ENCODE data around the gene ATG2B. TPM values are rescaled to one million over a fixed set of nuclear protein-coding genes. Genes with fewer than 3 reads are reported as not detected.
"Not testable (repeated sequence)": the region's sequence is repeated elsewhere in the genome, so short reads cannot be mapped to it uniquely, and the experiment has no call there.

The ATG2B gene
- polyA plus RNA-seq, 3 donors from 2014 or later, result 1.6 to 3.2 (median 2.9) TPM

GRCh38 chr14:96363751-96364336 lies 703 bp upstream of the ATG2B start:
- no peaks in the 10 kb centered on the region for H3K9me3 Mint-ChIP-seq
- H3K4me1 Mint-ChIP-seq, result peaks cover 42 to 56% of the 10 kb centered on the region in 2 donors
- H3K27ac Mint-ChIP-seq, result peak overlapping the region; percentile 69 to 89 (median 76)
- peaks cover 0 to 7% (median 4%) of the 10 kb centered on the region in 3 donors for H3K36me3 Mint-ChIP-seq
- peak overlapping the region; percentile 85 to 91 (median 89) for H3K4me3 Mint-ChIP-seq
- DNase-seq, result peak in 1 of 3 donors; percentile 6
- peaks cover 1 to 5% (median 3%) of the 10 kb centered on the region in 3 donors for H3K27me3 Mint-ChIP-seq (ENCODE audit: low read depth in 3 of 3)

DNA sequence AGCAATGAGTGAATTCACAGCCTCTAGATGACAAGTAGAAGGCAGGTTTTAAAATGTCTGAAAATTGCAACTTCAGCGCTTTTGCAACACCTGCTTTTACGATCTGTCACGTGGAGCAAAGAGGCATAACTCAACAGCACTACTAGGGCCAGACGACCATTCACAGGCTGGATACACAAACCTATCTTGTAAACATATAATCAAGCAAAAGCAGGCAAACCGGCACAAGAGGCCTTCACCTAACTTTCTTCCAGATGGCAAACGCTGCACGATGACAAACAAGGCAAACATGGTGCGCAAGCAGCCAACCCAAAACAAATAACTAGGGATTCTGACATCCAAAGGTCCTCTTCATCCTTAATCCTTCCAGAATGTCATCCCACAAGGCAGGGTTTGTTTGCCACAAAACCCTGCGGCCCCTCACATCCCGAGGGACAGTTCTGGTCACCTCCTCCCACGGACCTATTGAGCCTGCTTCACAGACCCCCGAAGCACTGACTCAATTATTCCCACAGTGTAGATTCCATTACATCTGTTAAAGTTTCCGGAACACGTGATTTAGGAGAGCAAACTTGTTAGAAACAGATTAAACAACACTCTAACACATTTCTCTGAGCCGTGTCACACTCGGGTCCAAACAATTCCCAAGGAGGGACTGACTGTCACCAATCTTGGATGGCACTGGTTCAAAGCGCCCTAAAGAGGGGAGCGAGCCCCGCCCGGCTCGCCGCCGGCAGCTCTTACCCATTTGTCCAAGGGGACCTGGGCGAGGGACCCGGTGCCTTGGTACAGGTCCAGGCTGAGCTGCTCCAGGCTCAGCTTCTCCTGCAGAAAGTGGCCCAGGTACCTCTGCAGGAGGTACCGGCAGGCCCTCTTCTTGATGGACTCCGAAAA lies 823 bp downstream of the ATG2B start:
- Mint-ChIP-seq H3K4me3 (peak overlapping the region; percentile 85 to 97 (median 88)), H3K27me3 (ENCODE audit: low read depth in 3 of 3) (peaks cover 1 to 5% (median 5%) of the 10 kb centered on the region in 3 donors), H3K4me1 (peaks cover 42 to 55% of the 10 kb centered on the region in 2 donors), H3K9me3 (no peaks in the 10 kb centered on the region), H3K27ac (peak overlapping the region; percentile 84 to 96 (median 93)), H3K36me3 (peaks cover 0 to 5% (median 0%) of the 10 kb centered on the region in 3 donors)
- DNase-seq, result peak; percentile 49 to 63 (median 50)

- Mint-ChIP-seq H3K27me3 (ENCODE audit: low read depth in 3 of 3) (peaks cover 3 to 5% (median 5%) of the 10 kb centered on the region in 3 donors), H3K27ac (no peak overlapping the region), H3K9me3 (no peaks in the 10 kb centered on the region), H3K36me3 (peaks cover 0 to 4% (median 3%) of the 10 kb centered on the region in 3 donors), H3K4me3 (no peak overlapping the region), H3K4me1 (peaks cover 41 to 65% of the 10 kb centered on the region in 2 donors)
- no peak for DNase-seq
These were observed 3.2 kb downstream of the ATG2B start for GRCh38 chr14:96359959-96360358.

- peaks cover 2 to 3% (median 2%) of the 10 kb centered on the region in 3 donors for H3K27me3 Mint-ChIP-seq (ENCODE audit: low read depth in 3 of 3)
- no peaks in the 10 kb centered on the region for H3K9me3 Mint-ChIP-seq
- no peak overlapping the region for H3K4me3 Mint-ChIP-seq
- DNase-seq, result no peak
- H3K36me3 Mint-ChIP-seq, result peaks cover 0 to 4% (median 0%) of the 10 kb centered on the region in 3 donors
- H3K4me1 Mint-ChIP-seq, result peaks cover 29 to 58% of the 10 kb centered on the region in 2 donors
- H3K27ac Mint-ChIP-seq, result no peak overlapping the region
These were observed 5.9 kb downstream of the ATG2B start for GRCh38 chr14:96357216-96357615.

DNA sequence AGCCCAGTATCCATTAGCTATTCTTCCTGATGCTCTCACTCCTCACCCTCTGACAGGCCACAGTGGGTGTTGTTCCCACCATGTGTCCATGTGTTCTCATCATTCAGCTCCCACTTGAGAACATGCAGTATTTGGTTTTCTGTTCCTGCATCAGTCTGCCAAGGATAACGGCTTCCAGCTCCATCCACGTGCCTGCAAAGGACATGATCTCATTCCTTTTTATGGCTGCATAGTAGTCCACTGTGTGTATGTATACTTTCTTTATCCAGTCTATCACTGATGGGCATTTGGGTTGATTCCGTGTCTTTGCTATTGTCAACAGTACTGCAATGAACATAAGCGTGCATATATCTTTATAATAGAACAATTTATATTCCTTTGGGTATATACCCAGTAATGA lies 8.9 kb downstream of the ATG2B start:
- no peak for DNase-seq
- H3K9me3 Mint-ChIP-seq, result no peaks in the 10 kb centered on the region
- peaks cover 0 to 2% (median 2%) of the 10 kb centered on the region in 3 donors for H3K27me3 Mint-ChIP-seq (ENCODE audit: low read depth in 3 of 3)
- H3K27ac Mint-ChIP-seq, result no peak overlapping the region
- H3K4me3 Mint-ChIP-seq, result no peak overlapping the region
- H3K4me1 Mint-ChIP-seq, result peaks cover 10 to 34% of the 10 kb centered on the region in 2 donors
- H3K36me3 Mint-ChIP-seq, result peaks cover 0 to 4% (median 0%) of the 10 kb centered on the region in 3 donors

- H3K9me3 Mint-ChIP-seq, result no peaks in the 10 kb centered on the region
- no peak overlapping the region for H3K27ac Mint-ChIP-seq
These were observed 10.4 kb downstream of the ATG2B start for GRCh38 chr14:96352708-96353107.

DNA sequence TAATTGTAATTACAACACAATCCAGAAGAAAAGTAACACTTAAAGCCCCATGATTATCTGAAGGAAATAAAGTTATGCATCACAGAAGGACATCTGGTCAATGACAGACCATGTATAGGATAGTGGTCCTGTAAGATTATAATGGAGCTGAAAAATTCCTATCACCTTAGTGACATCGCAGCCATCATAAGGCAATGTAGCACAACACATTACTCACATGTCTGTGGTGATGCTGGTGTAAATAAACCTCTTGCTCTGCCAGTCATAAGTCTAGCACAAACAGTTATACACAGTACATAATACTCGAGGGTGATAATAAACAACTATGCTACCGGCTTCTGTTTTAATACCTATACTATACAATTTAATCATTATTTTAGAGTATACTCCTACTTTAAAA lies 11.2 kb downstream of the ATG2B start:
- no peak for DNase-seq
- H3K4me1 Mint-ChIP-seq, result peaks cover 11 to 42% of the 10 kb centered on the region in 2 donors
- H3K4me3 Mint-ChIP-seq, result no peak overlapping the region
- H3K9me3 Mint-ChIP-seq, result no peaks in the 10 kb centered on the region
- peaks cover 0 to 4% (median 4%) of the 10 kb centered on the region in 3 donors for H3K36me3 Mint-ChIP-seq
- peaks cover 0 to 2% (median 1%) of the 10 kb centered on the region in 3 donors for H3K27me3 Mint-ChIP-seq (ENCODE audit: low read depth in 3 of 3)
- peak overlapping the region in 1 of 6 donors; percentile 25 for H3K27ac Mint-ChIP-seq

More at GRCh38 chr14:96352708-96353107, 10.4 kb downstream of the ATG2B start:
- H3K27me3 Mint-ChIP-seq (ENCODE audit: low read depth in 3 of 3), result peaks cover 0 to 2% (median 1%) of the 10 kb centered on the region in 3 donors
- H3K4me3 Mint-ChIP-seq, result no peak overlapping the region
- H3K4me1 Mint-ChIP-seq, result peaks cover 10 to 41% of the 10 kb centered on the region in 2 donors
- no peak for DNase-seq
- peaks cover 0 to 4% (median 4%) of the 10 kb centered on the region in 3 donors for H3K36me3 Mint-ChIP-seq

DNA sequence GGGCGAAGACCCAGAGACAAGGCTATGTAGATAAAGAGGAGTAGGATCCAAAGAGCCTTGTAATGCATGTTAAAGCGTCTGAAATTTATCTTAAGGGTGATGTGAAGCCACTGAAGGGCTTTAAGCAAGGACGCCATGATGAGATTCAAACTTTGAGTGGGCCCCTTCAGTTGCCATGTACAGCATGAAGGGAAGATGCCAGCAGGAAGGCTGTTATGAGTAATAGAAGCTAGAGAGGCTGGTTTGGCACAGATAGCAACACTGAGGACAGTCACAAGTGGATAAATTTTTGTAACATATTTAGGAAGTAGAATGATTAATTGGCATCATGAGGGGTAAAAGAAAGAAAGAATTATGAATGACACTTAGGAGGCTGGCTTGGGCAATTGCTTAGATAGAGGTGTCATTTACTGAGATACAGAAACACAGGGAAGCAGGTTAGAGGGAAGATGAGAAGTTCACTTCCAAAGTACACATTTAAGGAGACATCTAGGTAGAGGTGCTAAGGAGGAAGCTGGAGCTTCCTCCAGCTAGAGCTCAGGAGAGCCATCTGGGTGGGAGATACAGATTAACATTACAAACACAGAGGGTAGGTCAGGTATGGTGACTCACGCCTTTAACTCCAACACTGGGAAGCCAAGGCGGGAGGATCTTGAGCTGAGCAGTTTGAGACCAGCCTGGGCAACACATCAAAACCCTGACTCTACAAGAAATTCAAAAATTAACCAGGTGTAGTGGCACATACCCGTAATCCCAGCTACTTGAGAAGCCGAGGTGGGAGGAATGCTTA lies 13.7 kb downstream of the ATG2B start:
- Mint-ChIP-seq H3K36me3 (peaks cover 0 to 4% (median 0%) of the 10 kb centered on the region in 3 donors), H3K27ac (no peak overlapping the region), H3K4me1 (peaks cover 10 to 37% of the 10 kb centered on the region in 2 donors), H3K9me3 (no peaks in the 10 kb centered on the region), H3K4me3 (no peak overlapping the region), H3K27me3 (ENCODE audit: low read depth in 3 of 3) (peaks cover 0 to 1% (median 0%) of the 10 kb centered on the region in 3 donors)
- no peak for DNase-seq

GRCh38 chr14:96347957-96348356 lies 15.2 kb downstream of the ATG2B start:
- peaks cover 10 to 32% of the 10 kb centered on the region in 2 donors for H3K4me1 Mint-ChIP-seq
- H3K4me3 Mint-ChIP-seq; H3K9me3 Mint-ChIP-seq; DNase-seq; H3K27ac Mint-ChIP-seq; H3K36me3 Mint-ChIP-seq; H3K27me3 Mint-ChIP-seq (ENCODE audit: low read depth in 3 of 3): not testable (repeated sequence)

DNA sequence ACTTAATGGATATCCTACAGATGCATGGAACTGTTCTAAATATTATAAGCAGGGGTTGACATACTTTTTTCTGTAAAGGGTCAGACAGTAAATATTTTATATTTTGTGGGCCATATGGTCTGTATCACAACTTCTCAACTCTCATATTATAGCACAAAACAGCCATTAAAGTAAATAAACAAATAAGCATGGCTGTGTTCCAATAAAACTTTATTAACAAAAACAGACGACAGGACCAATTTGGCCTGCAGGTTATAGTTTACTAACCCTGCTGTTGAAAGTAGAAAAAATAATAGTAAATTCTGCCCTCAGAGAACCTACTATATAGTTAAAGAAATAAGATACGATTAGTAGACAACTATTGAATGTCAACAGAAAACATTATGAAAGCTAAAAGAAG lies 17.5 kb downstream of the ATG2B start:
- peaks cover 10 to 32% of the 10 kb centered on the region in 2 donors for H3K4me1 Mint-ChIP-seq
- H3K36me3 Mint-ChIP-seq, result peaks cover 0 to 4% (median 0%) of the 10 kb centered on the region in 3 donors
- DNase-seq, result no peak
- H3K27me3 Mint-ChIP-seq (ENCODE audit: low read depth in 3 of 3), result peaks cover 0 to 1% (median 0%) of the 10 kb centered on the region in 3 donors
- H3K27ac Mint-ChIP-seq, result no peak overlapping the region
- no peak overlapping the region for H3K4me3 Mint-ChIP-seq
- no peaks in the 10 kb centered on the region for H3K9me3 Mint-ChIP-seq

DNA sequence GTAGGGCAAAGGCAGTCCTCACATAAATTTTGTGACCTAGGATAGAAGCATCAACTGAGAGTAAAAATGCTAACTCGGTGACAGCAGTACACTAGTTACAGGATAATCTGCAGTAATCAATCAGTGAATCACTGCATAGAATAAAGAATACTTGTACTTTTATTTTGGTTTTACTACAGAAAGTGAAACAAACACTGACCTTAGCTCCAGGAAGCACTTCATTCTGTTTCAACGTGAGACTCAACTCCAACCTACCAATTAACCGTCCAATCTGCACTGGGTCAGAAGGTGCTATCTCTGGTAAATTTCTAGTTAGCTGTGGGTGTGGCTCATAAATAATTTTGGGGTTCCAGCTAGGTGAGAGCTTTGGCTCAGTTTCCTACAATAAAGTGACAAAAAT lies 21.8 kb downstream of the ATG2B start:
- no peak for DNase-seq
- no peak overlapping the region for H3K4me3 Mint-ChIP-seq
- peaks cover 3 to 26% (median 9%) of the 10 kb centered on the region in 3 donors for H3K36me3 Mint-ChIP-seq
- H3K9me3 Mint-ChIP-seq, result no peaks in the 10 kb centered on the region
- no peaks in the 10 kb centered on the region for H3K27me3 Mint-ChIP-seq (ENCODE audit: low read depth in 3 of 3)
- peaks cover 0 to 6% of the 10 kb centered on the region in 2 donors for H3K4me1 Mint-ChIP-seq
- H3K27ac Mint-ChIP-seq, result no peak overlapping the region

DNA sequence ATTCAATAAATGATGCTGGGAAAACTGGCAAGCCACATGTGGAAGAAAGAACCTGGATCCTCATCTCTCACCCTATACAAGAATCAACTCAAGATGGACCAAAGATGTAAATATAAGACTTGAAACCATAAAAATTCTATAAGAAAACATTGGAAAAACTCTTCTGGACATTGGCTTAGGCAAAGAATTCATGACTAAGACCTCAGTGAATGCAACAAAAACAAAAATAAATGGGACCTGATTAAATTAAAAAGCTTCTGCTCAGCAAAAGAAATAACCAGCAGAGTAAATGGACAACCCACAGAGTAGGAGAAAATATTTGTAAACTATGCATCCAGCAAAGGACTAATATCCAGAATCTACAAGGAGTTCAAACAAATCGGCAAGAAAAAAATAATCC lies 24.6 kb downstream of the ATG2B start:
- H3K27me3 Mint-ChIP-seq (ENCODE audit: low read depth in 3 of 3), result no peaks in the 10 kb centered on the region
- H3K9me3 Mint-ChIP-seq, result no peaks in the 10 kb centered on the region
- DNase-seq, result no peak
- no peak overlapping the region for H3K27ac Mint-ChIP-seq
- H3K4me1 Mint-ChIP-seq, result no peaks in the 10 kb centered on the region
- no peak overlapping the region for H3K4me3 Mint-ChIP-seq
- peaks cover 7 to 26% (median 16%) of the 10 kb centered on the region in 3 donors for H3K36me3 Mint-ChIP-seq

- H3K36me3 Mint-ChIP-seq, result peaks cover 17 to 48% (median 41%) of the 10 kb centered on the region in 3 donors
- H3K27me3 Mint-ChIP-seq (ENCODE audit: low read depth in 3 of 3), result no peaks in the 10 kb centered on the region
- DNase-seq, result no peak
- H3K9me3 Mint-ChIP-seq, result no peaks in the 10 kb centered on the region
- no peaks in the 10 kb centered on the region for H3K4me1 Mint-ChIP-seq
- no peak overlapping the region for H3K27ac Mint-ChIP-seq
- H3K4me3 Mint-ChIP-seq, result no peak overlapping the region
These were observed 38.9 kb downstream of the ATG2B start for GRCh38 chr14:96324219-96324618.
